Cardiac muscle cell (in vitro differentiated cells and primary cell): ENCODE measurements around the gene CRYZ. TPM values are rescaled to one million over a fixed set of nuclear protein-coding genes. Genes with fewer than 3 reads are reported as not detected.
A peak's percentile ranks its signal among the peaks of the same experiment; 100 is the strongest.

ENCODE experiments used
- DNase-seq, 2 donors: peaks; one replicate each; pipeline versions ENCODE4 v3.0.0 to v3.0.0-alpha.2; 2010 to 2017; ENCODE audit warnings: low read depth in 1 of 2, low spot score in 1 of 2
- H3K27ac ChIP-seq: fragments of 200-600 bp; sonication (generic); 2 replicates; pipeline ENCODE4 v1.5.1; 2016
- H3K27me3 ChIP-seq: fragments of 200-600 bp; sonication (generic); 2 replicates; pipeline ENCODE4 v1.6.0; 2016; ENCODE audit warnings: control low read depth
- H3K36me3 ChIP-seq: fragments of 200-600 bp; sonication (generic); 2 replicates; pipeline ENCODE4 v1.5.1; 2016; ENCODE audit warnings: control low read depth
- H3K4me1 ChIP-seq: fragments of 200-600 bp; sonication (generic); 2 replicates; pipeline ENCODE4 v1.8.1; 2017; ENCODE audit warnings: low read depth, mild to moderate bottlenecking, mixed run types
- H3K4me3 ChIP-seq: fragments of 200-600 bp; sonication (generic); 2 replicates; pipeline ENCODE4 v1.5.1; 2016; ENCODE audit warnings: mild to moderate bottlenecking
- H3K9me3 ChIP-seq: fragments of 200-600 bp; sonication (generic); 2 replicates; pipeline ENCODE4 v1.5.1; 2017; ENCODE audit warnings: low read depth, mild to moderate bottlenecking, control low read depth
- CTCF ChIP-seq: IDR thresholded peaks from 2 replicates; pipeline ENCODE4 v1.5.1; 2012; ENCODE audit warnings: low read depth, mild to moderate bottlenecking, low read length
- polyA plus RNA-seq: library from polyadenylated mRNA; unstranded; fragments of >200 nt; fragmentation: Nextera tagmentation; extraction: Ambion mirVana; gene quantifications from 2 replicates; pipeline ENCODE4 v1.2.1, GENCODE V29; 2016
- total RNA-seq: library from RNA; depleted of rRNA; stranded (reverse); fragments of >200 nt; gene quantifications from 2 replicates; pipeline ENCODE4 v1.2.3, GENCODE V29; 2016

Gene CRYZ
- total and polyA plus RNA-seq, 2 experiments from 2014 or later = 62.2 to 101 TPM

GRCh38 chr1:74714429-74715235, 18.2 kb downstream of the CRYZ start:
- no peak for TF ChIP-seq CTCF
- Histone ChIP-seq H3K36me3 (peaks cover 42% of the 10 kb centered on the region), H3K9me3 (no peaks in the 10 kb centered on the region), H3K27me3 (no peaks in the 10 kb centered on the region), H3K27ac (peak overlapping the region; percentile 31), H3K4me3 (no peak overlapping the region), H3K4me1 (peaks cover 13% of the 10 kb centered on the region)
- DNase-seq = no peak

GRCh38 chr1:74713849-74714248, 19.0 kb downstream of the CRYZ start:
- Histone ChIP-seq H3K4me3 (no peak overlapping the region), H3K27me3 (no peaks in the 10 kb centered on the region), H3K36me3 (peaks cover 46% of the 10 kb centered on the region), H3K9me3 (no peaks in the 10 kb centered on the region), H3K27ac (peak overlapping the region; percentile 35), H3K4me1 (peaks cover 13% of the 10 kb centered on the region)
- DNase-seq = peak in 1 of 2 donors; percentile 27
- no peak for TF ChIP-seq CTCF

- H3K4me3 ChIP-seq = no peak overlapping the region
- H3K27ac ChIP-seq = peak overlapping the region; percentile 29
- TF ChIP-seq CTCF = no peak
- no peak for DNase-seq
- peaks cover 41% of the 10 kb centered on the region for H3K36me3 ChIP-seq
- H3K27me3 ChIP-seq = no peaks in the 10 kb centered on the region
- H3K9me3 ChIP-seq = no peaks in the 10 kb centered on the region
- H3K4me1 ChIP-seq = peaks cover 13% of the 10 kb centered on the region
These were observed 20.0 kb downstream of the CRYZ start for GRCh38 chr1:74712881-74713280.

- Histone ChIP-seq H3K9me3 (no peaks in the 10 kb centered on the region), H3K4me1 (peaks cover 2% of the 10 kb centered on the region), H3K36me3 (peaks cover 40% of the 10 kb centered on the region), H3K4me3 (no peak overlapping the region), H3K27me3 (no peaks in the 10 kb centered on the region), H3K27ac (no peak overlapping the region)
- no peak for DNase-seq
- no peak for TF ChIP-seq CTCF
These were observed 29.3 kb downstream of the CRYZ start for GRCh38 chr1:74703386-74704182.

GRCh38 chr1:74699331-74699730, 33.5 kb downstream of the CRYZ start:
- H3K4me3 ChIP-seq = no peak overlapping the region
- no peak overlapping the region for H3K27ac ChIP-seq
- H3K27me3 ChIP-seq = no peaks in the 10 kb centered on the region
- H3K4me1 ChIP-seq = peaks cover 6% of the 10 kb centered on the region
- no peak for DNase-seq
- TF ChIP-seq CTCF = no peak
- H3K36me3 ChIP-seq = peaks cover 14% of the 10 kb centered on the region
- H3K9me3 ChIP-seq = no peaks in the 10 kb centered on the region
